DND-41 (cell line): Measurements from ENCODE around the gene ALOX12.

Source experiments
- ATAC-seq: fragments of 200-7000 bp; cut with Tn5 transposase; 3 replicates; pipeline ENCODE4 v1.9.1; 2021; ENCODE audit warnings: low read depth; ENCODE audit not compliant: insufficient read depth
- DNase-seq: peaks from one replicate; pipeline ENCODE4 v3.0.0-alpha.2; 2020
- H2AFZ ChIP-seq: 2 replicates; pipeline ENCODE4 v1.6.0; 2012; ENCODE audit warnings: low read depth, low read length
- H3K27ac ChIP-seq: 2 replicates; pipeline ENCODE4 v1.5.1; 2012; ENCODE audit warnings: low read length, inconsistent platforms
- H3K27me3 ChIP-seq: fragments of 200-600 bp; sonication (generic); 2 replicates; pipeline ENCODE4 v1.6.0; 2012; ENCODE audit warnings: low read length, mild to moderate bottlenecking, inconsistent platforms; ENCODE audit not compliant: insufficient read depth, poor library complexity
- H3K36me3 ChIP-seq: 2 replicates; pipeline ENCODE4 v1.5.1; 2012; ENCODE audit warnings: low read length, inconsistent platforms; ENCODE audit not compliant: insufficient read depth
- H3K4me1 ChIP-seq: 2 replicates; pipeline ENCODE4 v1.5.1; 2012; ENCODE audit warnings: mild to moderate bottlenecking, low read length; ENCODE audit not compliant: insufficient read depth
- H3K4me2 ChIP-seq: 2 replicates; pipeline ENCODE4 v1.6.0; 2012; ENCODE audit warnings: mild to moderate bottlenecking, moderate library complexity, low read length, inconsistent platforms; ENCODE audit not compliant: insufficient read depth
- H3K4me3 ChIP-seq, 2 experiments: fragments of 200-600 bp in 1 of 2; shearing (Covaris generic) in 1 of 2; 2 replicates each; pipeline ENCODE4 v1.5.1; 2012 to 2016; ENCODE audit warnings: inconsistent platforms in 2 of 2, low read length in 2 of 2, mild to moderate bottlenecking in 2 of 2, low read depth in 1 of 2, moderate library complexity in 1 of 2
- H3K79me2 ChIP-seq: 2 replicates; pipeline ENCODE4 v1.6.0; 2012; ENCODE audit warnings: low read length, inconsistent platforms; ENCODE audit not compliant: insufficient read depth
- H3K9ac ChIP-seq: 2 replicates; pipeline ENCODE4 v1.6.0; 2012; ENCODE audit warnings: low read depth, mild to moderate bottlenecking, inconsistent platforms, low read length, moderate library complexity
- H3K9me3 ChIP-seq: 2 replicates; pipeline ENCODE4 v1.5.1; 2012; ENCODE audit warnings: low read length, moderate library complexity, mild to moderate bottlenecking, inconsistent platforms; ENCODE audit not compliant: insufficient read depth, severe bottlenecking
- H4K20me1 ChIP-seq: 2 replicates; pipeline ENCODE4 v1.6.0; 2012; ENCODE audit warnings: low read length; ENCODE audit not compliant: insufficient read depth
- CTCF ChIP-seq: IDR thresholded peaks from 2 replicates; pipeline ENCODE4 v1.5.1; 2012; ENCODE audit warnings: borderline replicate concordance, low read length, moderate library complexity, mild to moderate bottlenecking; ENCODE audit not compliant: poor library complexity, severe bottlenecking; ENCODE audit errors: extremely low read depth
- EZH2 ChIP-seq: IDR thresholded peaks from 3 replicates; pipeline ENCODE4 v1.6.1; 2012; ENCODE audit warnings: borderline replicate concordance, low read depth, mild to moderate bottlenecking, moderate library complexity, low read length, inconsistent platforms; ENCODE audit not compliant: severe bottlenecking

Gene ALOX12

DNA sequence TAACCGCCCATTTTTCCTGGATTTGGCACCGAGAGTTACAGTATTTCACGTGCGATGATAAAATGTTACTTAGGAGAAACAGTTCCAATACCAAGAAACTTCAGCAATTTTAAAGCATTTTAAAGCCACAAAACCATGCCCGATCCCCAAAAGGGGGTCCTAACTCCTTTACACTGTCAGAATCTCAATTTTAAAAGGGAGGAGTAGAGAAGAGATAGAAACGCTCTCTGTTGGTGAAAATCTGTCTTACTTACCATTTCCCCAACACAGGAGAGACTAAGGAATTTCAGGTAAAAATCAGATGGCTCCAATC, 16.0 kb downstream of the ALOX12 start:
- Histone ChIP-seq H3K4me3 (peak overlapping the region; percentile 96 to 98), H3K9me3 (no peaks in the 10 kb centered on the region), H2AFZ (peak overlapping the region; percentile 93), H3K4me1 (peaks cover 58% of the 10 kb centered on the region), H3K4me2 (peak overlapping the region; percentile 94), H4K20me1 (peaks cover 12% of the 10 kb centered on the region; the same call in 1 of the 2 replicates), H3K79me2 (peaks cover 77% of the 10 kb centered on the region), H3K36me3 (peaks cover 30% of the 10 kb centered on the region), H3K27ac (peak overlapping the region; percentile 99), H3K9ac (peak overlapping the region; percentile 85), H3K27me3 (no peaks in the 10 kb centered on the region)
- ATAC-seq (no peak), DNase-seq (no peak)
- TF ChIP-seq CTCF (no peak), EZH2 (no peak)

DNA sequence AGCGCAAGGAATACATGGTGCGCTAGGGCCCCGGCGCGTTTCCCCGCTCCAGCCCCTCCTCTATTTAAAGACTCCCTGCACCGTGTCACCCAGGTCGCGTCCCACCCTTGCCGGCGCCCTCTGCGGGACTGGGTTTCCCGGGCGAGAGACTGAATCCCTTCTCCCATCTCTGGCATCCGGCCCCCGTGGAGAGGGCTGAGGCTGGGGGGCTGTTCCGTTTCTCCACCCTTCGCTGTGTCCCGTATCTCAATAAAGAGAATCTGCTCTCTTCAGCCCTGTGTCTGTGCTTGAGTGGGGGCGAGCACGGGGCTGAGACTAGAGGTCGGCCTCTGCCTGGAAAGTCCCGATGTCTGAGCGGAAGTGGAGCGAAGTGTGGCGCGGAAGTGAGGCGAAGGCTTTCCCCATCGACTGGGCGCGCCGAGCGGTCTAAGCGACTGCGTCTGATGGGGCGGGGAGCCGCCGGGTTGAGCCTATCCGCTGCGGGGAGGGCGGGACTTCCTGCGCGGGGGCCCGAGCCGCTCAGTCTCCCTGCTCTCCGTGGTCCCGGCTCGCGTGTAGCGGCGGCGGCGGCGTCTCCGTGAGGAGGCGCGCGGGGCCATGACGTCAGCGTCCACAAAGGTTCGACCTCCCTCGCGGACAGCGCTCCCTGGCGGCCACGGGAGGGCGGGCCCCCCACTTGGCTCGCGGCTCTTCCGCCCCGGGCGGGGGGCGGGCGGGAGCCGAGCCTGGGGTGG, 18.6 kb downstream of the ALOX12 start:
- H3K27me3 ChIP-seq = no peaks in the 10 kb centered on the region
- peak overlapping the region; percentile 96 to 98; a peak in 3 of 4 replicates for H3K4me3 ChIP-seq
- H3K79me2 ChIP-seq = peaks cover 59% of the 10 kb centered on the region
- ATAC-seq (peak; percentile 85), DNase-seq (peak; percentile 97)
- peak; percentile 70 for TF ChIP-seq CTCF
- no peak for TF ChIP-seq EZH2
- H3K9me3 ChIP-seq = no peaks in the 10 kb centered on the region
- H3K36me3 ChIP-seq = peaks cover 39% of the 10 kb centered on the region
- H3K27ac ChIP-seq = peak overlapping the region; percentile 99
- H3K4me2 ChIP-seq = peak overlapping the region; percentile 94
- peaks cover 68% of the 10 kb centered on the region for H3K4me1 ChIP-seq
- H4K20me1 ChIP-seq = peaks cover 11% of the 10 kb centered on the region; the same call in 1 of the 2 replicates
- H2AFZ ChIP-seq = peak overlapping the region; percentile 72
- peak overlapping the region; percentile 85 for H3K9ac ChIP-seq

DNA sequence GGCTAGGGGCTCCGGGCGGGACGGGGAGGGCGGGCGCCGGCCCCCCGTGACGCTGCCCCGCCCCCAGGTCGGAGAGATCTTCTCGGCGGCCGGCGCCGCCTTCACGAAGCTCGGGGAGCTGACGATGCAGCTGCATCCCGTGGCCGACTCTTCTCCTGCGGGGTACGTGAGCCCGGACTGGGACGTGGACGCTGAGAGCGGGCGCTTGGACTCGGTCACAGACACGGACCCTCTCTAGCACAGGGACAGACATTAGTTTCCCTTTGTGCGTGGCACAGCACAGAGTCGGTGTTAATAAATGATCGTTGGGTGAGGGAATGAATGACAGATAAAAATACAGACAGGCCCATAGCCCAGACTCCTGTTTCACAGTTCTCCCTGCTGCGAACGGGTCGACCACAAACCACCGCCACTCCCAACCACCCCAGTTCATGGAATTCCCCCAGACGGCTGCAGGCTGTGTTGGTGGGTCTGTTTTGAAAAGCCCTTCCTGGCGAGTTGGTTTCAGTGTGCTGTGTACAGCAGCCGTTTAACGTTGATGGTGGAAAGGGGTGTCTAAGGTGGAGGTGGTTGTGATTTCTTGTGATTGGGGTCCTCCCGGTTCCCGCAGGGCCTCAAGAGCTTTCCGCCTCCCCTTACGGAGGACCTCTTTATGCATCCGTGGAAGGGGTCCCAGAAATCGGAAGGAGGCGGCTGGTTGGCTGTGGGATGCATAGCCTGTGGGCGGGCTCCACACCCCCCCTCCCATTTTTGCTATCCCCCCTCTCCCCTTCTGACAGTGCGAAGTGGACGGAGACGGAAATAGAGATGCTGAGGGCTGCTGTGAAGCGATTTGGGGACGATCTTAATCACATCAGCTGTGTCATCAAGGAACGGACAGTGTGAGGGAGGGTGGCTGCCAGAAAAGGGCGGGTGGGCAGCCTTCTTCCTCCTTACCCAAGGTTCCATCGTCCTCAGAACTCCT, 19.4 kb downstream of the ALOX12 start:
- peaks cover 60% of the 10 kb centered on the region for H3K4me1 ChIP-seq
- peak overlapping the region; percentile 94 for H3K4me2 ChIP-seq
- peak overlapping the region; percentile 85 for H3K9ac ChIP-seq
- H2AFZ ChIP-seq = peak overlapping the region; percentile 85
- peaks cover 31% of the 10 kb centered on the region for H3K36me3 ChIP-seq
- H3K27ac ChIP-seq = peak overlapping the region; percentile 99
- H3K9me3 ChIP-seq = no peaks in the 10 kb centered on the region
- no peak for TF ChIP-seq EZH2
- no peak for TF ChIP-seq CTCF
- DNase-seq (peak; percentile 86), ATAC-seq (peak; percentile 56)
- H3K27me3 ChIP-seq = no peaks in the 10 kb centered on the region
- H3K79me2 ChIP-seq = peaks cover 50% of the 10 kb centered on the region
- H3K4me3 ChIP-seq = peak overlapping the region; percentile 35 to 98
- peaks cover 11% of the 10 kb centered on the region; the same call in 1 of the 2 replicates for H4K20me1 ChIP-seq
